DND-41 (cell line): ENCODE measurements around the gene PSTPIP1.

ENCODE experiments used
- CTCF ChIP-seq: IDR thresholded peaks from 2 replicates; pipeline ENCODE4 v1.5.1; 2012; ENCODE audit warnings: borderline replicate concordance, low read length, moderate library complexity, mild to moderate bottlenecking; ENCODE audit not compliant: poor library complexity, severe bottlenecking; ENCODE audit errors: extremely low read depth
- EZH2 ChIP-seq: IDR thresholded peaks from 3 replicates; pipeline ENCODE4 v1.6.1; 2012; ENCODE audit warnings: borderline replicate concordance, low read depth, mild to moderate bottlenecking, moderate library complexity, low read length, inconsistent platforms; ENCODE audit not compliant: severe bottlenecking

- TF ChIP-seq CTCF (no peak), EZH2 (no peak)
Observed at GRCh38 chr15:77012868-77013267, 17.9 kb downstream of the PSTPIP1 start.
